ENCODE results near the gene AVPI1. TPM values are rescaled to one million over a fixed set of nuclear protein-coding genes. Genes with fewer than 3 reads are reported as not detected.
"Not testable (repeated sequence)": the region's sequence is repeated elsewhere in the genome, so short reads cannot be mapped to it uniquely, and the experiment has no call there.

The AVPI1 gene
- polyA plus RNA-seq, 3 donors: 2.0 to 11.2 (median 2.9) TPM

DNA sequence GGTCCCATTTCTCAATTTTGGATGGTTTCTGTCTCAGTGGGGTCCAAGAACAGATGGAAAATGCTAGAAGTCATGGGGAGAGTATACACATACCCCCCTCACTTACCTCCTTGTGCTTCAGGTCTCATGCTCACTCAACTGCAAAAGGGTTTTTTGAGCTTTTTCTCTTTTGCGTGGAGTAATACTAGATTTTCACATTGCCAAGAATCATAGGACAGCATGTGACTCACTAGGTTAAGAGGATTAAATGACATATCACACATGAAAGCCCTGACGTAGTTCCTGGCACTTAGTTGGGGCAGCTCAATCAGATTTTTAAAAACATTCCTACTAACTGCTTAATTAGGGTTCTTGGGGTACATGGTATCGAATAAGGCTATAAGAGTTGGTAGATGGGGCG is 42.1 kb downstream of the AVPI1 start:
- Histone ChIP-seq H3K9ac (ENCODE audit: insufficient read depth, low read length, poor library complexity, severe bottlenecking) (no peak overlapping the region), H2AFZ (ENCODE audit: insufficient read depth, low read depth, low read length, poor library complexity, severe bottlenecking) (no peak overlapping the region), H3K27me3 (ENCODE audit: control insufficient read depth in 2 of 2, insufficient read depth in 2 of 2, low read length in 2 of 2) (no peaks in the 10 kb centered on the region), H3K9me3 (replicated peaks in 1 of 2; ENCODE audit: control insufficient read depth in 1 of 2, insufficient read depth in 1 of 2, low read length in 2 of 2) (no peaks in the 10 kb centered on the region), H4K20me1 (ENCODE audit: insufficient read depth, low read length) (peaks cover 24% of the 10 kb centered on the region), H3K4me1 (ENCODE audit: control insufficient read depth in 1 of 2, insufficient read depth in 2 of 2, low read length in 2 of 2) (peaks cover 29 to 37% of the 10 kb centered on the region in 2 donors), H3K4me2 (replicated peaks; ENCODE audit: extremely low read depth, low read length, poor library complexity, severe bottlenecking) (no peak overlapping the region), H3K4me3 (replicated peaks in 1 of 3; ENCODE audit: low read depth in 2 of 3, low read length in 3 of 3) (no peak overlapping the region), H3K79me2 (ENCODE audit: insufficient read depth, low read length) (peaks cover 20% of the 10 kb centered on the region), H3K27ac (ENCODE audit: low read depth in 1 of 2, low read length in 2 of 2) (no peak overlapping the region), H3K36me3 (replicated peaks in 1 of 2; ENCODE audit: control insufficient read depth in 1 of 2, insufficient read depth in 2 of 2, low read length in 2 of 2) (peaks cover 10 to 31% of the 10 kb centered on the region in 2 donors)
- intact Hi-C loops (cut with micrococcal nuclease): loop anchor here in 1 of 2 donors (5.0 kb wide), 2 partner anchors 42 to 103 kb away; partner anchors contain the start of gene AVPI1
- no CpG with 5 or more reads among the region's 4 CpGs for WGBS (ENCODE audit: insufficient coverage)
- Mint-ChIP-seq H3K36me3 (peaks cover 35 to 40% of the 10 kb centered on the region in 2 donors), H3K4me3 (no peak overlapping the region), H3K4me1 (peaks cover 42% of the 10 kb centered on the region), H3K27ac (peak overlapping the region in 2 of 7 donors; percentile 26 to 28), H3K9me3 (no peaks in the 10 kb centered on the region), H3K27me3 (ENCODE audit: low read depth in 3 of 3) (peaks cover 2 to 9% (median 2%) of the 10 kb centered on the region in 3 donors)
- no peak for TF ChIP-seq CTCF (IDR thresholded peaks at IDR 0.05)
- no peak for DNase-seq

DNA sequence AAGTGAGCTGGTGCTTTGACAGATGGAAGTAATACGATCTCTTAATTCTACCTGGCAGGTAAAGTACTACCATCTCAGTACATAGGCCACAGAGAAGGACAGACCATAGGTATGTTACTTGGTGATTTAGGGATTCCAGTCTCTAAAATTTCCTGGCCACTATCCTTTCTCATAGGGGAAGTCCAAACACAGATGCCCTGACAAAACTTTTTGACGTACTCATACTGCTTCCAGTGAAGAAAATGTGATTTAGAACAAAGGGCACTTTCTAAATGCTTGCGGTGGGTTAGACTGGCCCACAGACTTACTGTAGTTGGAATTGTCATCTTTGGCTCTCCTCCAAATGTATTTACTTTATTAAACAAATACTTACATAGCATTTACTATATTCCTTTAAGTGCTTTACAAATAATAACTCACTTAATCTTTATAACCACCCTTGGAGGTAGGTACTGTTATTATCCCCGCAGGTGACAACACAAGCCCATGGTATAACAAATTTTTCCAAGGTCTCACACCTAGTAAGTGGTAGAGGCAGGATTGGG is 43.5 kb downstream of the AVPI1 start:
- no peak overlapping the region for H3K4me3 ChIP-seq (replicated peaks in 1 of 3; ENCODE audit: low read depth in 2 of 3, low read length in 3 of 3)
- no peak overlapping the region for H3K4me3 Mint-ChIP-seq
- H3K4me2 ChIP-seq (replicated peaks; ENCODE audit: extremely low read depth, low read length, poor library complexity, severe bottlenecking): no peak overlapping the region
- H3K9me3 ChIP-seq (replicated peaks in 1 of 2; ENCODE audit: control insufficient read depth in 1 of 2, insufficient read depth in 1 of 2, low read length in 2 of 2): no peaks in the 10 kb centered on the region
- peaks cover 20% of the 10 kb centered on the region for H3K79me2 ChIP-seq (ENCODE audit: insufficient read depth, low read length)
- H3K4me1 Mint-ChIP-seq: peaks cover 33% of the 10 kb centered on the region
- H3K9me3 Mint-ChIP-seq: no peaks in the 10 kb centered on the region
- H2AFZ ChIP-seq (ENCODE audit: insufficient read depth, low read depth, low read length, poor library complexity, severe bottlenecking): no peak overlapping the region
- no CpG with 5 or more reads among the region's 4 CpGs for WGBS (ENCODE audit: insufficient coverage)
- peaks cover 15% of the 10 kb centered on the region for H4K20me1 ChIP-seq (ENCODE audit: insufficient read depth, low read length)
- H3K36me3 Mint-ChIP-seq: peaks cover 35 to 37% of the 10 kb centered on the region in 2 donors
- H3K9ac ChIP-seq (ENCODE audit: insufficient read depth, low read length, poor library complexity, severe bottlenecking): no peak overlapping the region
- H3K36me3 ChIP-seq (replicated peaks in 1 of 2; ENCODE audit: control insufficient read depth in 1 of 2, insufficient read depth in 2 of 2, low read length in 2 of 2): peaks cover 10 to 31% of the 10 kb centered on the region in 2 donors
- no peak for DNase-seq
- peaks cover 2 to 9% (median 2%) of the 10 kb centered on the region in 3 donors for H3K27me3 Mint-ChIP-seq (ENCODE audit: low read depth in 3 of 3)
- H3K27ac ChIP-seq (ENCODE audit: low read depth in 1 of 2, low read length in 2 of 2): no peak overlapping the region
- no peak overlapping the region for H3K27ac Mint-ChIP-seq
- intact Hi-C loops (cut with micrococcal nuclease): loop anchor here in 1 of 2 donors (5.0 kb wide), 1 partner anchor 44 kb away; the partner anchor contains the start of gene AVPI1
- TF ChIP-seq CTCF (IDR thresholded peaks at IDR 0.05): no peak
- no peaks in the 10 kb centered on the region for H3K27me3 ChIP-seq (ENCODE audit: control insufficient read depth in 2 of 2, insufficient read depth in 2 of 2, low read length in 2 of 2)
- H3K4me1 ChIP-seq (ENCODE audit: control insufficient read depth in 1 of 2, insufficient read depth in 2 of 2, low read length in 2 of 2): peaks cover 17 to 31% of the 10 kb centered on the region in 2 donors

GRCh38 chr10:97642471-97643159 is 44.4 kb downstream of the AVPI1 start:
- not testable (repeated sequence) for H3K9me3 ChIP-seq (replicated peaks in 1 of 2; ENCODE audit: control insufficient read depth in 1 of 2, insufficient read depth in 1 of 2, low read length in 2 of 2); H3K4me3 ChIP-seq (replicated peaks in 1 of 3; ENCODE audit: low read depth in 2 of 3, low read length in 3 of 3); H3K27me3 ChIP-seq (ENCODE audit: control insufficient read depth in 2 of 2, insufficient read depth in 2 of 2, low read length in 2 of 2); H3K27me3 Mint-ChIP-seq (ENCODE audit: low read depth in 3 of 3); H2AFZ ChIP-seq (ENCODE audit: insufficient read depth, low read depth, low read length, poor library complexity, severe bottlenecking); H3K9me3 Mint-ChIP-seq; H3K27ac ChIP-seq (ENCODE audit: low read depth in 1 of 2, low read length in 2 of 2); H3K9ac ChIP-seq (ENCODE audit: insufficient read depth, low read length, poor library complexity, severe bottlenecking); H3K4me2 ChIP-seq (replicated peaks; ENCODE audit: extremely low read depth, low read length, poor library complexity, severe bottlenecking); DNase-seq
- Histone ChIP-seq H3K4me1 (ENCODE audit: control insufficient read depth in 1 of 2, insufficient read depth in 2 of 2, low read length in 2 of 2) (peaks cover 12 to 22% of the 10 kb centered on the region in 2 donors), H3K79me2 (ENCODE audit: insufficient read depth, low read length) (peaks cover 20% of the 10 kb centered on the region), H4K20me1 (ENCODE audit: insufficient read depth, low read length) (peaks cover 15% of the 10 kb centered on the region), H3K36me3 (replicated peaks in 1 of 2; ENCODE audit: control insufficient read depth in 1 of 2, insufficient read depth in 2 of 2, low read length in 2 of 2) (peaks cover 10 to 31% of the 10 kb centered on the region in 2 donors)
- intact Hi-C loops (cut with micrococcal nuclease): loop anchor here in 1 of 2 donors (5.0 kb wide), 1 partner anchor 45 kb away; the partner anchor contains the start of gene AVPI1
- WGBS (ENCODE audit: insufficient coverage): 99% methylated on average over 11 of the region's 13 CpGs
- Mint-ChIP-seq H3K36me3 (peaks cover 33 to 35% of the 10 kb centered on the region in 2 donors), H3K4me3 (peak overlapping the region in 1 of 2 donors; percentile 97), H3K27ac (peak overlapping the region in 2 of 7 donors; percentile 21 to 68), H3K4me1 (peaks cover 24% of the 10 kb centered on the region)

All from CD14-positive monocyte (primary cell).